Caco-2 (cell line): ENCODE data around the gene AARS1. TPM values are rescaled to one million over a fixed set of nuclear protein-coding genes. Genes with fewer than 3 reads are reported as not detected.
"Not testable (repeated sequence)": the region's sequence is repeated elsewhere in the genome, so short reads cannot be mapped to it uniquely, and the experiment has no call there.

Source experiments
- Bru-seq: library from RNA; stranded (reverse); fragments of 400-500 nt; gene quantifications from one replicate; lab custom pipeline; 2021; lab: Mats Ljungman, UMichigan
- BruChase-seq, 2 experiments: library from RNA; stranded (reverse); fragments of 400-500 nt; gene quantifications; one replicate each; lab custom pipeline; 2021; lab: Mats Ljungman, UMichigan
- BruUV-seq: library from RNA; stranded (reverse); fragments of 400-500 nt; replicated peaks from 2 replicates; lab custom pipeline; 2021; lab: Mats Ljungman, UMichigan
- CTCF ChIA-PET: fragments of 300-600 bp; sonication (Branson Sonifier 250); formaldehyde crosslinking; loops from one replicate; lab custom pipeline; 2022; ENCODE audit warnings: antibody characterized with exemption; lab: Charles Lee
- POLR2A ChIA-PET: fragments of 300-600 bp; sonication (Branson Sonifier 250); formaldehyde crosslinking; loops from one replicate; lab custom pipeline; 2022; ENCODE audit warnings: antibody characterized with exemption; lab: Charles Lee
- DNase-seq, 2 experiments: peaks; one replicate each; pipeline versions ENCODE4 v3.0.0 to v3.0.0-alpha.2; 2020 to 2022
- H3K27me3 ChIP-seq: replicated peaks from 2 replicates; pipeline ENCODE4 v1.6.0; 2011; ENCODE audit warnings: low read length; ENCODE audit not compliant: control insufficient read depth, insufficient read depth
- H3K36me3 ChIP-seq: 2 replicates; pipeline ENCODE4 v1.5.1; 2011; ENCODE audit warnings: low read length; ENCODE audit not compliant: control insufficient read depth, insufficient read depth
- H3K4me1 ChIP-seq: fragments of 250-450 bp; sonication (Bioruptor Pico); 2 replicates; pipeline ENCODE4 v1.5.1; 2020; ENCODE audit warnings: mild to moderate bottlenecking
- H3K4me3 ChIP-seq: 2 replicates; pipeline ENCODE4 v1.5.1; 2011; ENCODE audit warnings: low read depth, mild to moderate bottlenecking, control low read depth, low read length
- H3K9me3 ChIP-seq: fragments of 250-450 bp; sonication (Bioruptor Pico); 2 replicates; pipeline ENCODE4 v1.5.1; 2020; ENCODE audit warnings: mild to moderate bottlenecking, moderate library complexity
- H3K27ac Mint-ChIP-seq: one replicate; pipeline ENCODE4 v1.8.0; 2022; ENCODE audit warnings: mixed read lengths; ENCODE audit not compliant: unreplicated experiment
- H3K27me3 Mint-ChIP-seq: one replicate; pipeline ENCODE4 v1.8.0; 2022; ENCODE audit warnings: mixed read lengths; ENCODE audit not compliant: insufficient read depth, unreplicated experiment
- H3K36me3 Mint-ChIP-seq: one replicate; pipeline ENCODE4 v1.8.0; 2022; ENCODE audit warnings: mild to moderate bottlenecking, mixed read lengths; ENCODE audit not compliant: insufficient read depth, unreplicated experiment
- H3K4me1 Mint-ChIP-seq: one replicate; pipeline ENCODE4 v1.8.0; 2022; ENCODE audit warnings: low read depth, mixed read lengths; ENCODE audit not compliant: unreplicated experiment
- H3K4me3 Mint-ChIP-seq: one replicate; pipeline ENCODE4 v1.8.0; 2022; ENCODE audit warnings: mild to moderate bottlenecking, moderate library complexity, mixed read lengths; ENCODE audit not compliant: unreplicated experiment
- H3K9me3 Mint-ChIP-seq: one replicate; pipeline ENCODE4 v1.8.0; 2022; ENCODE audit warnings: mixed read lengths; ENCODE audit not compliant: unreplicated experiment
- intact Hi-C: fragments of 100-400 bp; cut with micrococcal nuclease; formaldehyde crosslinking; loops from one replicate; pipeline ENCODE4 v1.10.0; 2022; ENCODE audit not compliant: unreplicated experiment
- long read RNA-seq: library from polyadenylated mRNA; stranded (forward); transcript quantifications from one replicate; pipeline ENCODE4 v2.0.0, GENCODE V29; 2022
- total RNA-seq: library from RNA; stranded (reverse); gene quantifications from 2 replicates; pipeline ENCODE4 v1.2.3, GENCODE V29; 2022
- TF ChIP-seq, protein P1 (sequence below), 2 experiments: fragments of 200-600 bp in 1 of 2; IDR thresholded peaks; 1 replicate in 1 of 2; 2 replicates in 1 of 2; pipeline versions ENCODE4 v1.5.1 to v1.8.0; 2011 to 2022; ENCODE audit warnings: antibody characterized with exemption in 1 of 2, control low read depth in 1 of 2, inconsistent platforms in 1 of 2, low read depth in 1 of 2, low read length in 1 of 2, mild to moderate bottlenecking in 1 of 2, moderate library complexity in 1 of 2; ENCODE audit not compliant: insufficient read depth in 1 of 2, severe bottlenecking in 1 of 2, unreplicated experiment in 1 of 2

AARS1 gene
- total RNA-seq (366 and 449 TPM in 2 replicates), Bru-seq, nascent RNA (percentile 92 among the genes with signal in this experiment), BruChase-seq, experiment 1, labeled RNA remaining after a 2-hour chase (percentile 95 among the genes with signal in this experiment), BruChase-seq, experiment 2, labeled RNA remaining after a 6-hour chase (percentile 98 among the genes with signal in this experiment)
- long read RNA-seq, transcript AARS-201 (21 exons, 3,477 nt) = major isoform, 531 of 692 reads
- long read RNA-seq, partial matches to known transcripts = 95 of 692 reads
- long read RNA-seq, other reads (novel, unspliced or antisense) = 66 of 692 reads

- CTCF ChIA-PET = interaction anchor here (0.6 to 1.1 kb wide), 4 partner anchors 10 to 137 kb away, joined by 3 to 6 read pairs (median 4); partner anchors contain the start of genes DDX19B and EXOSC6
Measured at GRCh38 chr16:70289229-70290094, at the start of gene AARS1. AARS1 (minus strand) TSS chr16:70289506; CDS start chr16:70282763, 6,743 bp downstream.

DNA sequence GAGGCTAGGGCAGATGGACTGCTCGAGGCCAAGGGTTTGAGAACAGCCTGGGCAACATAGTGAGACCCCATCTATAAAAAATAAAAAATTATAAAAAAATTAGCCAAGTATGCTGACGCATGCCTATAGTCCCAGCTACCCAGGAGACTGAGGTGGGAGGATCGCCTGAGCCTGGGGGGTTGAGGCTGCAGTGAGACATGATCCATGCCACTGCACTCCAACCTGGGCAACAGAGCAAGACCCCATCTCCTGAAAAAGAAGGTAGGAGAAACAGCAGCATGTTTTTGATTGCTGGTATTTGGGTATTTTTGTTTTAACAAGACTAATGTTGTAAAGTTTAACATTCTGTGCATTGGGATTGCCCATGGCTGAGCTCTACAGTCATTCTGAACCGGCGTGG lies 48.5 kb upstream of the AARS1 start:
- BruUV-seq = no TSS peak
- H3K4me1 Mint-ChIP-seq = peaks cover under 1% of the 10 kb centered on the region
- no peaks in the 10 kb centered on the region for H3K27me3 Mint-ChIP-seq
- Histone ChIP-seq H3K4me3 (no peak overlapping the region), H3K4me1 (no peaks in the 10 kb centered on the region), H3K9me3 (no peaks in the 10 kb centered on the region), H3K27me3 (no peaks in the 10 kb centered on the region), H3K36me3 (no peaks in the 10 kb centered on the region; the same call in 1 of the 2 replicates)
- intact Hi-C loops = no loop called here
- ChIA-PET POLR2A (no interaction called here), CTCF (no interaction called here)
- H3K4me3 Mint-ChIP-seq = no peak overlapping the region
- no peak overlapping the region for H3K27ac Mint-ChIP-seq
- no peak for DNase-seq
- no peaks in the 10 kb centered on the region for H3K9me3 Mint-ChIP-seq
- peaks cover 43% of the 10 kb centered on the region for H3K36me3 Mint-ChIP-seq
- TF ChIP-seq, protein P1, sequence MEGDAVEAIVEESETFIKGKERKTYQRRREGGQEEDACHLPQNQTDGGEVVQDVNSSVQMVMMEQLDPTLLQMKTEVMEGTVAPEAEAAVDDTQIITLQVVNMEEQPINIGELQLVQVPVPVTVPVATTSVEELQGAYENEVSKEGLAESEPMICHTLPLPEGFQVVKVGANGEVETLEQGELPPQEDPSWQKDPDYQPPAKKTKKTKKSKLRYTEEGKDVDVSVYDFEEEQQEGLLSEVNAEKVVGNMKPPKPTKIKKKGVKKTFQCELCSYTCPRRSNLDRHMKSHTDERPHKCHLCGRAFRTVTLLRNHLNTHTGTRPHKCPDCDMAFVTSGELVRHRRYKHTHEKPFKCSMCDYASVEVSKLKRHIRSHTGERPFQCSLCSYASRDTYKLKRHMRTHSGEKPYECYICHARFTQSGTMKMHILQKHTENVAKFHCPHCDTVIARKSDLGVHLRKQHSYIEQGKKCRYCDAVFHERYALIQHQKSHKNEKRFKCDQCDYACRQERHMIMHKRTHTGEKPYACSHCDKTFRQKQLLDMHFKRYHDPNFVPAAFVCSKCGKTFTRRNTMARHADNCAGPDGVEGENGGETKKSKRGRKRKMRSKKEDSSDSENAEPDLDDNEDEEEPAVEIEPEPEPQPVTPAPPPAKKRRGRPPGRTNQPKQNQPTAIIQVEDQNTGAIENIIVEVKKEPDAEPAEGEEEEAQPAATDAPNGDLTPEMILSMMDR (IDR thresholded peaks at IDR 0.05; ENCODE audit: insufficient read depth in 1 of 2, low read depth in 1 of 2, low read length in 1 of 2, severe bottlenecking in 1 of 2, unreplicated experiment in 1 of 2) = no peak

More at GRCh38 chr16:70289229-70290094, at the start of gene AARS1:
- Mint-ChIP-seq H3K36me3 (peaks cover 54% of the 10 kb centered on the region), H3K9me3 (no peaks in the 10 kb centered on the region), H3K27me3 (no peaks in the 10 kb centered on the region), H3K4me1 (no peaks in the 10 kb centered on the region), H3K4me3 (peak within 1 kb of the TSS; percentile 92), H3K27ac (peak within 1 kb of the TSS; percentile 99)
- peak within 1 kb of the TSS; percentile 83 for H3K4me3 ChIP-seq
- no TSS peak for BruUV-seq
- H3K27me3 ChIP-seq = no peaks in the 10 kb centered on the region
- H3K9me3 ChIP-seq = no peaks in the 10 kb centered on the region
- no peaks in the 10 kb centered on the region for H3K4me1 ChIP-seq
- DNase-seq = peak; percentile 100
- intact Hi-C loops = loop anchor here (1.0 kb wide), 1 partner anchor 10 kb away; the partner anchor contains the start of gene DDX19B
- TF ChIP-seq, protein P1 (IDR thresholded peaks at IDR 0.05; ENCODE audit: insufficient read depth in 1 of 2, low read depth in 1 of 2, low read length in 1 of 2, severe bottlenecking in 1 of 2, unreplicated experiment in 1 of 2) = peak in 1 of 2 experiments; percentile 1
- POLR2A ChIA-PET = interaction anchor here (0.6 to 2.3 kb wide), 9 partner anchors 9 to 165 kb away, joined by 3 to 32 read pairs (median 5); partner anchors contain the start of genes DDX19A, DDX19B, EXOSC6 and FCSK
- H3K36me3 ChIP-seq = no peaks in the 10 kb centered on the region

- H3K27me3 Mint-ChIP-seq, H3K4me3 ChIP-seq, intact Hi-C loops, H3K9me3 Mint-ChIP-seq, H3K4me3 Mint-ChIP-seq, H3K9me3 ChIP-seq, H3K27me3 ChIP-seq, BruUV-seq, H3K4me1 Mint-ChIP-seq, CTCF ChIA-PET, H3K4me1 ChIP-seq, POLR2A ChIA-PET, H3K36me3 ChIP-seq, DNase-seq: not testable (repeated sequence)
- Mint-ChIP-seq H3K27ac (peak overlapping the region; percentile 48), H3K36me3 (peaks cover 73% of the 10 kb centered on the region)
Measured at GRCh38 chr16:70332728-70333127, 43.4 kb upstream of the AARS1 start.
